GM23248 (cell line): Measurements from ENCODE around the gene GRIP2. TPM values are rescaled to one million over a fixed set of nuclear protein-coding genes. Genes with fewer than 3 reads are reported as not detected.

Experiments
- DNase-seq: peaks from one replicate; pipeline ENCODE4 v3.0.0-alpha.2; 2015
- H2AFZ ChIP-seq: fragments of 200-600 bp; sonication (generic); 2 replicates; pipeline ENCODE4 v1.6.1; 2016; ENCODE audit warnings: antibody characterized with exemption
- H3F3A ChIP-seq: fragments of 200-600 bp; sonication (generic); 2 replicates; pipeline ENCODE4 v1.6.1; 2016; ENCODE audit warnings: mild to moderate bottlenecking, antibody characterized with exemption, mixed run types; ENCODE audit not compliant: insufficient read depth
- H3K27ac ChIP-seq: fragments of 200-600 bp; sonication (generic); 2 replicates; pipeline ENCODE4 v1.5.1; 2016; ENCODE audit warnings: mild to moderate bottlenecking
- H3K27me3 ChIP-seq: fragments of 200-600 bp; sonication (generic); replicated peaks from 2 replicates; pipeline ENCODE4 v1.6.1; 2016; ENCODE audit warnings: mild to moderate bottlenecking; ENCODE audit not compliant: insufficient read depth
- H3K36me3 ChIP-seq: fragments of 200-600 bp; sonication (generic); 2 replicates; pipeline ENCODE4 v1.6.1; 2016; ENCODE audit warnings: low read depth, mild to moderate bottlenecking
- H3K4me1 ChIP-seq: fragments of 200-600 bp; sonication (generic); 2 replicates; pipeline ENCODE4 v1.6.1; 2016; ENCODE audit warnings: mild to moderate bottlenecking; ENCODE audit not compliant: insufficient read depth
- H3K4me2 ChIP-seq: fragments of 200-600 bp; sonication (generic); one replicate; pipeline ENCODE4 v1.6.1; 2016; ENCODE audit warnings: mild to moderate bottlenecking; ENCODE audit not compliant: unreplicated experiment
- H3K4me3 ChIP-seq: fragments of 200-600 bp; sonication (generic); 2 replicates; pipeline ENCODE4 v1.5.1; 2016; ENCODE audit warnings: mild to moderate bottlenecking
- H3K79me2 ChIP-seq: fragments of 200-600 bp; sonication (generic); 2 replicates; pipeline ENCODE4 v1.6.1; 2016; ENCODE audit warnings: mild to moderate bottlenecking; ENCODE audit not compliant: insufficient read depth
- H3K9ac ChIP-seq: fragments of 200-600 bp; sonication (generic); 2 replicates; pipeline ENCODE4 v1.6.1; 2016; ENCODE audit warnings: mild to moderate bottlenecking
- H3K9me2 ChIP-seq: fragments of 200-600 bp; sonication (generic); 2 replicates; pipeline ENCODE4 v1.6.1; 2016; ENCODE audit warnings: mixed run types, mild to moderate bottlenecking, moderate library complexity; ENCODE audit not compliant: insufficient read depth
- H3K9me3 ChIP-seq: fragments of 200-600 bp; sonication (generic); one replicate; pipeline ENCODE4 v1.6.1; 2017; ENCODE audit warnings: low read depth
- H4K20me1 ChIP-seq: fragments of 200-600 bp; sonication (generic); 2 replicates; pipeline ENCODE4 v1.6.0; 2016; ENCODE audit not compliant: insufficient read depth
- EZH2 ChIP-seq: fragments of 200-600 bp; sonication (generic); IDR thresholded peaks from 2 replicates; pipeline ENCODE4 v1.6.1; 2018; ENCODE audit warnings: antibody characterized with exemption, mild to moderate bottlenecking; ENCODE audit not compliant: insufficient read depth, poor library complexity, severe bottlenecking
- EZH2phosphoT487 ChIP-seq: fragments of 200-600 bp; sonication (generic); IDR thresholded peaks from 2 replicates; pipeline ENCODE4 v1.6.1; 2018; ENCODE audit warnings: antibody characterized with exemption, moderate library complexity, mild to moderate bottlenecking, low read depth; ENCODE audit not compliant: insufficient read depth
- WGBS, 2 experiments: methylation state at CpG; one replicate each; pipeline ENCODE4 v1.1.6; 2015 to 2017; ENCODE audit warnings: low lambda C conversion rate in 2 of 2, low coverage in 1 of 2; ENCODE audit errors: missing lambda C conversion rate in 2 of 2; 5-methylcytosine and 5-hydroxymethylcytosine counted together
- in situ Hi-C: fragments of 300-500 bp; cut with MboI; formaldehyde crosslinking; loops from 2 replicates; pipeline ENCODE4 v1.15.0; 2020
- polyA plus RNA-seq: library from polyadenylated mRNA; unstranded; fragments of >200 nt; fragmentation: Nextera tagmentation; extraction: Ambion mirVana; gene quantifications from 2 replicates; pipeline ENCODE4 v1.2.1, GENCODE V29; 2016
- total RNA-seq: library from RNA; depleted of rRNA; stranded (reverse); fragments of >200 nt; shearing (Covaris generic); gene quantifications from 2 replicates; pipeline ENCODE4 v1.2.3, GENCODE V29; 2014

Gene GRIP2
- total and polyA plus RNA-seq, 2 experiments from 2014 or later = 0.11 to 0.14 TPM

DNA sequence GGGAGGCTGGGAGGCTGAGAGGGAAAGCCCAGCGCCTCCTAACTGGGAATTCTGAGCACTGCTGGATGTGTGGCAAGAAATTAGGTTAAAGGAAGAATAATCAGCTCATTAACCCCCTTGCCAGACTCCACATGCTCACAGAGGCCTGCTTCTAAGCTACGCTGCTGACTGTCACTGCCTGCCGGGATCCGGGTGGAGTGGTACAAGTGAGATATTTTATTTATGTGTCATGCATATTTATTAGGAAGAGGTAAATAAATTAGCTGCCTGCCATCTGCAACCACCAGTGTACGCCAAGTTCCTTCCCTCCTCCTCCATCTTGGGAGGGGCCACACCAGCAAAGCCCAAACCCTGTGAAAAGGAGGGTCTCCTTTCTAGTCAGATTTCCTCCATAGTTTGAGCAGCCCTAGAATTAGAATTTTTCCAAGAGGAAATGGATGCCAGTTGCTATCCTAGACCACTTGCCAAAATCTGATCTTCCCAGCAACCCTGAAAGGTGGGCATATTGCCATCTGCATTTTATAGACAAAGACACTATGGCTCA, 43.5 kb upstream of the GRIP2 start:
- Histone ChIP-seq H3K27me3 (peaks cover 7% of the 10 kb centered on the region; the same call in 1 of the 2 replicates), H3K9me3 (no peaks in the 10 kb centered on the region), H3K9me2 (no peaks in the 10 kb centered on the region), H3F3A (no peaks in the 10 kb centered on the region), H3K9ac (no peak overlapping the region), H3K4me1 (peaks cover 10% of the 10 kb centered on the region), H3K36me3 (no peaks in the 10 kb centered on the region), H2AFZ (no peak overlapping the region), H3K4me3 (no peak overlapping the region), H3K79me2 (no peaks in the 10 kb centered on the region), H3K27ac (no peak overlapping the region), H3K4me2 (no peak overlapping the region), H4K20me1 (no peaks in the 10 kb centered on the region)
- DNase-seq = no peak
- 46 to 57% methylated on average over 5 of the region's 5 CpGs for WGBS, 2 experiments
- in situ Hi-C loops = no loop called here
- TF ChIP-seq EZH2 = no peak
- no peak for TF ChIP-seq EZH2phosphoT487

DNA sequence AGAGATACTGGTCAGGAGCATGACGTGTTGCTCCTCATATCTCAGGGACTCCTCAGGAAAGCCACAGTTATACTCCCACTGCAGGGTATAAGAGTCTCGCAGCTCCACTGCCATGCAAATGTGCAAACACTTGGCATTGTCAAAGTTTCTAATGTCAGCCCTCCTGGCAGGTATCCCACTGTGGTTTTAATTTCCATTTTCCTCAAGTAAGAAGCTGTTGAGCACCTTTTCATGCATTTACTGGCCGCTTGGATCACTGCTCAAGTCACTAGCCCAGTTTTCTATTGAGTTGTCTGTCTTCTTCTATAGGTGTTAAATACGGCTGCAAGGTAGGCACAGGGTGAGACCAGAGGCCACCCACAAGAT, 41.9 kb upstream of the GRIP2 start:
- WGBS, 2 experiments = 37 to 44% methylated on average over 4 of the region's 4 CpGs
- Histone ChIP-seq H3K9ac (no peak overlapping the region), H3K36me3 (no peaks in the 10 kb centered on the region), H4K20me1 (no peaks in the 10 kb centered on the region), H2AFZ (no peak overlapping the region), H3K9me3 (no peaks in the 10 kb centered on the region), H3K9me2 (no peaks in the 10 kb centered on the region), H3K4me3 (no peak overlapping the region), H3K4me2 (no peak overlapping the region), H3K27ac (no peak overlapping the region), H3K79me2 (no peaks in the 10 kb centered on the region), H3K27me3 (peaks cover 7% of the 10 kb centered on the region; the same call in 1 of the 2 replicates), H3F3A (no peaks in the 10 kb centered on the region), H3K4me1 (no peaks in the 10 kb centered on the region)
- DNase-seq = no peak
- no peak for TF ChIP-seq EZH2
- TF ChIP-seq EZH2phosphoT487 = no peak
- in situ Hi-C loops = no loop called here

DNA sequence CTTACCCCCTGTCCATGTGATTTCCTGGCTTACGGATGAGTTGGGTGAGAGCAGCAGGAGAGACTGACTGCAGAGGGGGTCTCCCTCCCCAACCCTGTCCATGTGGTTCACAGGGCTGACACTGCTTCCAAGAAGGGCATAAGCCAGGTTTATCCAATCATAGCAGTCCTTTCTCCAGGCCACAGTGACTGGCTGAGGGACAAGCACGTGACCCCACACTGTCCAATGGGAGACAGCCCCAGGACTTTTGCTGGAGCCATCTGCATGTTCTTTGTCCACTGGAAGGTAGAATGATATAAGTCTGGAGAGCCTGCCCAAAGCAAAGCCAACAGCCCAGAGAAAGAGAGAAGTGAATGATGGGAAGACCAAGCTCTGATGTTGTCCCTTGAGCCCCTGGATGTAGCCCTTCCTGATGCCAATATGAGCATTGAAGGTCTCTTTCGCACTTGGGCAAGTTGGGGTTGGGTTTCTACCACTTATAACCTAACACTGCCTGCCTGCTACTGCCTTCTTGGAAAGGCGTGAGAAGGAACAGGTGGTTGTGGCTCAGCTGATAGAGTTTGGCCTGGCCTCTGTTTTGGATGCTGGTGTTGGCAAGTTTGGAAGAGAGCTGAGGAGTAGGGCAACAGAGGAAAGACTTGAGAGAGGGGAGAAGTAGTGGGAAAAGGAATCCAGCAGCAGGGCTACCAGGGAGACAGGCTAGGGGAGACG, 41.3 kb upstream of the GRIP2 start:
- no peaks in the 10 kb centered on the region for H3K9me3 ChIP-seq
- H3K79me2 ChIP-seq = no peaks in the 10 kb centered on the region
- no peaks in the 10 kb centered on the region for H3K36me3 ChIP-seq
- TF ChIP-seq EZH2 = no peak
- TF ChIP-seq EZH2phosphoT487 = no peak
- no peaks in the 10 kb centered on the region for H3K9me2 ChIP-seq
- H3K27ac ChIP-seq = no peak overlapping the region
- no peaks in the 10 kb centered on the region for H3F3A ChIP-seq
- WGBS, 2 experiments = 32 to 51% methylated on average over 5 of the region's 5 CpGs
- no peak overlapping the region for H3K4me3 ChIP-seq
- DNase-seq = no peak
- no peak overlapping the region for H3K9ac ChIP-seq
- H3K4me1 ChIP-seq = no peaks in the 10 kb centered on the region
- H2AFZ ChIP-seq = no peak overlapping the region
- peaks cover 7% of the 10 kb centered on the region; the same call in 1 of the 2 replicates for H3K27me3 ChIP-seq
- no peak overlapping the region for H3K4me2 ChIP-seq
- in situ Hi-C loops = no loop called here
- no peaks in the 10 kb centered on the region for H4K20me1 ChIP-seq

DNA sequence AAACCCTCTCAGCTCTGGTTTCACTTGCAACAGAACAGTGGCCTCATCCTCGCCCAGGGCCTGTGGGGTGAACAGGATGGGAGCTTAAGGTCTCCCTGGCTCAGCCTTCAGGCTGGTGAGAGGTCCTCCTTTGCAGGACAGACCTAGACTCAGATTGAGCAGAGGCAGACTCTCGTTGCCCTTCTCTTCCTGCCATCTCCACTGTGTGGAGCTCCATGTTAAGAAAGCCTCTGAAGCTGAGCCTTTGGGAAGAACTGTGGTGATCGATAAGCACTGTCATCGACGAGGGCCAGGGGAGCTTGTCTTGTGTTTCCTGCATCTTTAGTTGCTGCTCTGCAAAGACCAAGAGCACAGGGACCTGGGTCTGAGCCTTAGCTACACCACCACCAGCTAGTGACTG, 37.8 kb upstream of the GRIP2 start:
- WGBS, 2 experiments = 54 to 62% methylated on average over 5 of the region's 5 CpGs
- TF ChIP-seq EZH2phosphoT487 (no peak), EZH2 (no peak)

More for the DNA sequence above, 37.8 kb upstream of the GRIP2 start:
- Histone ChIP-seq H3K79me2 (no peaks in the 10 kb centered on the region), H3F3A (no peaks in the 10 kb centered on the region), H3K27me3 (peaks cover 17% of the 10 kb centered on the region; the same call in 1 of the 2 replicates), H2AFZ (no peak overlapping the region), H3K4me3 (no peak overlapping the region), H3K4me2 (no peak overlapping the region), H3K4me1 (no peaks in the 10 kb centered on the region), H3K27ac (no peak overlapping the region), H4K20me1 (no peaks in the 10 kb centered on the region), H3K9me3 (no peaks in the 10 kb centered on the region), H3K9me2 (no peaks in the 10 kb centered on the region), H3K9ac (no peak overlapping the region), H3K36me3 (no peaks in the 10 kb centered on the region)
- in situ Hi-C loops = no loop called here
- no peak for DNase-seq
